Measurements from ENCODE around the gene GNAZ. TPM values are rescaled to one million over a fixed set of nuclear protein-coding genes. Genes with fewer than 3 reads are reported as not detected.

The GNAZ gene
- total RNA-seq, 5 donors from 2014 or later (not counting 1 experiment from before 2014, with no cell fraction given): 0.70 to 1.4 (median 1.3) TPM

- H3K27ac ChIP-seq (ENCODE audit: low read length): no peak overlapping the region
- H3K4me3 ChIP-seq (ENCODE audit: control insufficient read depth in 1 of 2, extremely low read depth in 1 of 2, low read length in 1 of 2): no peak overlapping the region
- H3K9me3 ChIP-seq: no peaks in the 10 kb centered on the region
- Mint-ChIP-seq H3K36me3 (no peaks in the 10 kb centered on the region), H3K4me3 (peak overlapping the region in 2 of 3 donors; percentile 66 to 84), H3K4me1 (peaks cover 15 to 32% (median 21%) of the 10 kb centered on the region in 3 donors), H3K27me3 (no peaks in the 10 kb centered on the region), H3K27ac (peak overlapping the region; percentile 3 to 75), H3K9me3 (no peaks in the 10 kb centered on the region)
- ChIA-PET CTCF (interaction anchor here in 1 of 2 donors (0.7 kb wide), 1 partner anchor 219 kb away, joined by 3 read pairs; no protein-coding TSS in a partner anchor), POLR2A (no interaction called here)
- DNase-seq: peak in 1 of 35 experiments; percentile 1
- peaks cover 3 to 21% of the 10 kb centered on the region in 2 experiments for H3K27me3 ChIP-seq (replicated peaks in 1 of 2; ENCODE audit: control insufficient read depth in 2 of 2, extremely low read depth in 1 of 2, insufficient read depth in 2 of 2, low read length in 1 of 2)
- ATAC-seq (replicated peaks in 1 of 4): no peak
- peaks cover 0 to 17% of the 10 kb centered on the region in 2 experiments for H3K4me1 ChIP-seq (ENCODE audit: control insufficient read depth in 1 of 2, extremely low read depth in 1 of 2, insufficient read depth in 2 of 2, low read length in 2 of 2)
- H3K36me3 ChIP-seq (ENCODE audit: control insufficient read depth in 2 of 2, extremely low read depth in 1 of 2, insufficient read depth in 1 of 2, low read length in 1 of 2): no peaks in the 10 kb centered on the region
- WGBS (ENCODE audit: insufficient coverage): 88% methylated on average over 6 of the region's 8 CpGs
Measured at GRCh38 chr22:23068096-23068831, 2.1 kb upstream of the GNAZ start.

GRCh38 chr22:23068832-23069385 lies 1.4 kb upstream of the GNAZ start:
- Mint-ChIP-seq H3K27me3 (peaks cover 4% of the 10 kb centered on the region in 2 donors), H3K9me3 (no peaks in the 10 kb centered on the region), H3K36me3 (no peaks in the 10 kb centered on the region), H3K27ac (peak overlapping the region in 1 of 2 donors; percentile 12), H3K4me3 (peak overlapping the region; percentile 66 to 84 (median 82)), H3K4me1 (peaks cover 15 to 32% (median 21%) of the 10 kb centered on the region in 3 donors)
- WGBS (ENCODE audit: insufficient coverage): 86% methylated on average over 5 of the region's 8 CpGs
- H3K27ac ChIP-seq (ENCODE audit: low read length): no peak overlapping the region
- peaks cover 3 to 28% of the 10 kb centered on the region in 2 experiments for H3K27me3 ChIP-seq (replicated peaks in 1 of 2; ENCODE audit: control insufficient read depth in 2 of 2, extremely low read depth in 1 of 2, insufficient read depth in 2 of 2, low read length in 1 of 2)
- ChIA-PET CTCF (interaction anchor here in 1 of 2 donors (0.7 kb wide), 1 partner anchor 220 kb away, joined by 3 read pairs; no protein-coding TSS in a partner anchor), POLR2A (no interaction called here)
- H3K4me3 ChIP-seq (ENCODE audit: control insufficient read depth in 1 of 2, extremely low read depth in 1 of 2, low read length in 1 of 2): no peak overlapping the region
- peaks cover 0 to 17% of the 10 kb centered on the region in 2 experiments for H3K4me1 ChIP-seq (ENCODE audit: control insufficient read depth in 1 of 2, extremely low read depth in 1 of 2, insufficient read depth in 2 of 2, low read length in 2 of 2)
- DNase-seq (no peak), ATAC-seq (replicated peaks in 1 of 4) (no peak)
- H3K36me3 ChIP-seq (ENCODE audit: control insufficient read depth in 2 of 2, extremely low read depth in 1 of 2, insufficient read depth in 1 of 2, low read length in 1 of 2): no peaks in the 10 kb centered on the region
- no peaks in the 10 kb centered on the region for H3K9me3 ChIP-seq

GRCh38 chr22:23069502-23070357 lies 589 bp upstream of the GNAZ start:
- Mint-ChIP-seq H3K36me3 (no peaks in the 10 kb centered on the region), H3K27me3 (peaks cover 4 to 7% of the 10 kb centered on the region in 2 donors), H3K9me3 (no peaks in the 10 kb centered on the region), H3K4me1 (peaks cover 15 to 32% (median 21%) of the 10 kb centered on the region in 3 donors), H3K27ac (peak overlapping the region in 1 of 2 donors; percentile 69), H3K4me3 (peak overlapping the region; percentile 81 to 84 (median 82))
- peaks cover 3 to 36% of the 10 kb centered on the region in 2 experiments for H3K27me3 ChIP-seq (replicated peaks in 1 of 2; ENCODE audit: control insufficient read depth in 2 of 2, extremely low read depth in 1 of 2, insufficient read depth in 2 of 2, low read length in 1 of 2)
- H3K4me3 ChIP-seq (ENCODE audit: control insufficient read depth in 1 of 2, extremely low read depth in 1 of 2, low read length in 1 of 2): peak overlapping the region in 1 of 2 donors; percentile 46
- ATAC-seq (replicated peaks in 1 of 4) (peak; percentile 94 to 97 (median 96)), DNase-seq (peak; percentile 66 to 94 (median 83))
- H3K4me1 ChIP-seq (ENCODE audit: control insufficient read depth in 1 of 2, extremely low read depth in 1 of 2, insufficient read depth in 2 of 2, low read length in 2 of 2): peaks cover 0 to 17% of the 10 kb centered on the region in 2 experiments
- peak overlapping the region; percentile 16 for H3K27ac ChIP-seq (ENCODE audit: low read length)
- no peaks in the 10 kb centered on the region for H3K9me3 ChIP-seq
- POLR2A ChIA-PET: interaction anchor here (0.5 to 1.0 kb wide), 2 partner anchors 72 to 679 kb away, joined by 4 to 6 read pairs; partner anchors contain the start of gene RSPH14 (in 1 of the 2)
- CTCF ChIA-PET: interaction anchor here (0.6 to 1.0 kb wide), 3 partner anchors 44 to 127 kb away, joined by 4 to 7 read pairs (median 4); partner anchors contain the start of gene RSPH14 (in 1 of the 2)
- H3K36me3 ChIP-seq (ENCODE audit: control insufficient read depth in 2 of 2, extremely low read depth in 1 of 2, insufficient read depth in 1 of 2, low read length in 1 of 2): no peaks in the 10 kb centered on the region
- WGBS (ENCODE audit: insufficient coverage): 8% methylated on average over 62 of the region's 74 CpGs

GRCh38 chr22:23071230-23072076 lies 1.1 kb downstream of the GNAZ start:
- Histone ChIP-seq H3K36me3 (ENCODE audit: control insufficient read depth in 2 of 2, extremely low read depth in 1 of 2, insufficient read depth in 1 of 2, low read length in 1 of 2) (no peaks in the 10 kb centered on the region), H3K27ac (ENCODE audit: low read length) (no peak overlapping the region), H3K9me3 (no peaks in the 10 kb centered on the region), H3K27me3 (replicated peaks in 1 of 2; ENCODE audit: control insufficient read depth in 2 of 2, extremely low read depth in 1 of 2, insufficient read depth in 2 of 2, low read length in 1 of 2) (peaks cover 3 to 53% of the 10 kb centered on the region in 2 experiments), H3K4me3 (ENCODE audit: control insufficient read depth in 1 of 2, extremely low read depth in 1 of 2, low read length in 1 of 2) (peak overlapping the region; percentile 30 to 53), H3K4me1 (ENCODE audit: control insufficient read depth in 1 of 2, extremely low read depth in 1 of 2, insufficient read depth in 2 of 2, low read length in 2 of 2) (peaks cover 0 to 17% of the 10 kb centered on the region in 2 experiments)
- H3K27ac Mint-ChIP-seq: no peak overlapping the region
- CTCF ChIA-PET: interaction anchor here in 1 of 2 donors (0.6 to 0.7 kb wide), 3 partner anchors 100 to 200 kb away, joined by 3 to 5 read pairs (median 5); no protein-coding TSS in a partner anchor
- no peaks in the 10 kb centered on the region for H3K36me3 Mint-ChIP-seq
- H3K4me1 Mint-ChIP-seq: peaks cover 15 to 32% (median 21%) of the 10 kb centered on the region in 3 donors
- DNase-seq: no peak
- H3K9me3 Mint-ChIP-seq: no peaks in the 10 kb centered on the region
- 66% methylated on average over 26 of the region's 29 CpGs for WGBS (ENCODE audit: insufficient coverage)
- POLR2A ChIA-PET: interaction anchor here in 1 of 2 donors (0.6 kb wide), 2 partner anchors 292 to 726 kb away, joined by 4 to 14 read pairs; no protein-coding TSS in a partner anchor
- peak overlapping the region; percentile 65 to 73 (median 68) for H3K4me3 Mint-ChIP-seq
- H3K27me3 Mint-ChIP-seq: peaks cover 4 to 7% of the 10 kb centered on the region in 2 donors
- no peak for ATAC-seq (replicated peaks in 1 of 4)

- Mint-ChIP-seq H3K4me3 (peak overlapping the region; percentile 65 to 73 (median 68)), H3K36me3 (no peaks in the 10 kb centered on the region), H3K9me3 (no peaks in the 10 kb centered on the region), H3K27me3 (peaks cover 4 to 7% of the 10 kb centered on the region in 2 donors), H3K27ac (no peak overlapping the region), H3K4me1 (peaks cover 15 to 32% (median 21%) of the 10 kb centered on the region in 3 donors)
- peaks cover 0 to 17% of the 10 kb centered on the region in 2 experiments for H3K4me1 ChIP-seq (ENCODE audit: control insufficient read depth in 1 of 2, extremely low read depth in 1 of 2, insufficient read depth in 2 of 2, low read length in 2 of 2)
- no peak overlapping the region for H3K4me3 ChIP-seq (ENCODE audit: control insufficient read depth in 1 of 2, extremely low read depth in 1 of 2, low read length in 1 of 2)
- no peak overlapping the region for H3K27ac ChIP-seq (ENCODE audit: low read length)
- peaks cover 3 to 56% of the 10 kb centered on the region in 2 experiments for H3K27me3 ChIP-seq (replicated peaks in 1 of 2; ENCODE audit: control insufficient read depth in 2 of 2, extremely low read depth in 1 of 2, insufficient read depth in 2 of 2, low read length in 1 of 2)
- H3K36me3 ChIP-seq (ENCODE audit: control insufficient read depth in 2 of 2, extremely low read depth in 1 of 2, insufficient read depth in 1 of 2, low read length in 1 of 2): no peaks in the 10 kb centered on the region
- WGBS (ENCODE audit: insufficient coverage): 85% methylated on average over 2 of the region's 11 CpGs
- no peak for ATAC-seq (replicated peaks in 1 of 4)
- DNase-seq: no peak
- CTCF ChIA-PET: interaction anchor here in 1 of 2 donors (0.6 kb wide), 2 partner anchors 99 to 114 kb away, joined by 3 to 5 read pairs; no protein-coding TSS in a partner anchor
- POLR2A ChIA-PET: interaction anchor here in 1 of 2 donors (0.6 kb wide), 1 partner anchor 725 kb away, joined by 4 read pairs; no protein-coding TSS in a partner anchor
- no peaks in the 10 kb centered on the region for H3K9me3 ChIP-seq
Measured at GRCh38 chr22:23072077-23072910, 2.0 kb downstream of the GNAZ start.
